DND-41 (cell line): ENCODE results near the gene TET2.

ENCODE experiments used
- ATAC-seq: fragments of 200-7000 bp; cut with Tn5 transposase; 3 replicates; pipeline ENCODE4 v1.9.1; 2021; ENCODE audit warnings: low read depth; ENCODE audit not compliant: insufficient read depth
- DNase-seq: peaks from one replicate; pipeline ENCODE4 v3.0.0-alpha.2; 2020
- H2AFZ ChIP-seq: 2 replicates; pipeline ENCODE4 v1.6.0; 2012; ENCODE audit warnings: low read depth, low read length
- H3K27ac ChIP-seq: 2 replicates; pipeline ENCODE4 v1.5.1; 2012; ENCODE audit warnings: low read length, inconsistent platforms
- H3K27me3 ChIP-seq: fragments of 200-600 bp; sonication (generic); 2 replicates; pipeline ENCODE4 v1.6.0; 2012; ENCODE audit warnings: low read length, mild to moderate bottlenecking, inconsistent platforms; ENCODE audit not compliant: insufficient read depth, poor library complexity
- H3K36me3 ChIP-seq: 2 replicates; pipeline ENCODE4 v1.5.1; 2012; ENCODE audit warnings: low read length, inconsistent platforms; ENCODE audit not compliant: insufficient read depth
- H3K4me1 ChIP-seq: 2 replicates; pipeline ENCODE4 v1.5.1; 2012; ENCODE audit warnings: mild to moderate bottlenecking, low read length; ENCODE audit not compliant: insufficient read depth
- H3K4me2 ChIP-seq: 2 replicates; pipeline ENCODE4 v1.6.0; 2012; ENCODE audit warnings: mild to moderate bottlenecking, moderate library complexity, low read length, inconsistent platforms; ENCODE audit not compliant: insufficient read depth
- H3K4me3 ChIP-seq, 2 experiments: fragments of 200-600 bp in 1 of 2; shearing (Covaris generic) in 1 of 2; 2 replicates each; pipeline ENCODE4 v1.5.1; 2012 to 2016; ENCODE audit warnings: inconsistent platforms in 2 of 2, low read length in 2 of 2, mild to moderate bottlenecking in 2 of 2, low read depth in 1 of 2, moderate library complexity in 1 of 2
- H3K79me2 ChIP-seq: 2 replicates; pipeline ENCODE4 v1.6.0; 2012; ENCODE audit warnings: low read length, inconsistent platforms; ENCODE audit not compliant: insufficient read depth
- H3K9ac ChIP-seq: 2 replicates; pipeline ENCODE4 v1.6.0; 2012; ENCODE audit warnings: low read depth, mild to moderate bottlenecking, inconsistent platforms, low read length, moderate library complexity
- H3K9me3 ChIP-seq: 2 replicates; pipeline ENCODE4 v1.5.1; 2012; ENCODE audit warnings: low read length, moderate library complexity, mild to moderate bottlenecking, inconsistent platforms; ENCODE audit not compliant: insufficient read depth, severe bottlenecking
- H4K20me1 ChIP-seq: 2 replicates; pipeline ENCODE4 v1.6.0; 2012; ENCODE audit warnings: low read length; ENCODE audit not compliant: insufficient read depth
- EZH2 ChIP-seq: IDR thresholded peaks from 3 replicates; pipeline ENCODE4 v1.6.1; 2012; ENCODE audit warnings: borderline replicate concordance, low read depth, mild to moderate bottlenecking, moderate library complexity, low read length, inconsistent platforms; ENCODE audit not compliant: severe bottlenecking
- TF ChIP-seq, protein P1 (sequence below): IDR thresholded peaks from 2 replicates; pipeline ENCODE4 v1.5.1; 2012; ENCODE audit warnings: borderline replicate concordance, low read length, moderate library complexity, mild to moderate bottlenecking; ENCODE audit not compliant: poor library complexity, severe bottlenecking; ENCODE audit errors: extremely low read depth

The TET2 gene

DNA sequence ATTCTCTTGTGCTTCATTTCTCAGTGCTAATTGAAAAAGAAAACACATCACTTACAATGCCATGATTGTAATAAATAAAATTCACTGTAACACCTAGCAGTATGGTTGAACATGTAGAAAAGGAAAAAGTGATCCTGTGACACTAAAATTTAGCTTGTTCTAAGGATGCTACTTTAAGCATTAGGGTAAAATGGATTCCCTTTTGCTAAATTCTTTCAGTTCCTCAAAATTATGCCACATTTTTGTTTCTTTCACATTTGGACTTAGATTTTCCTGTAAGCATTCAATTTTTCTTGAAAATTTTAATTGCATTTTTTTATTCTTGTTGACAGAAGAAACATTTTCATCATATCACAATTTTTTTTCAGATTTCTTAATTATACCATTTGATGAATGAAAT is 19.4 kb downstream of the TET2 start:
- no peak overlapping the region for H3K4me2 ChIP-seq
- H3K9me3 ChIP-seq = no peaks in the 10 kb centered on the region
- TF ChIP-seq, protein P1, sequence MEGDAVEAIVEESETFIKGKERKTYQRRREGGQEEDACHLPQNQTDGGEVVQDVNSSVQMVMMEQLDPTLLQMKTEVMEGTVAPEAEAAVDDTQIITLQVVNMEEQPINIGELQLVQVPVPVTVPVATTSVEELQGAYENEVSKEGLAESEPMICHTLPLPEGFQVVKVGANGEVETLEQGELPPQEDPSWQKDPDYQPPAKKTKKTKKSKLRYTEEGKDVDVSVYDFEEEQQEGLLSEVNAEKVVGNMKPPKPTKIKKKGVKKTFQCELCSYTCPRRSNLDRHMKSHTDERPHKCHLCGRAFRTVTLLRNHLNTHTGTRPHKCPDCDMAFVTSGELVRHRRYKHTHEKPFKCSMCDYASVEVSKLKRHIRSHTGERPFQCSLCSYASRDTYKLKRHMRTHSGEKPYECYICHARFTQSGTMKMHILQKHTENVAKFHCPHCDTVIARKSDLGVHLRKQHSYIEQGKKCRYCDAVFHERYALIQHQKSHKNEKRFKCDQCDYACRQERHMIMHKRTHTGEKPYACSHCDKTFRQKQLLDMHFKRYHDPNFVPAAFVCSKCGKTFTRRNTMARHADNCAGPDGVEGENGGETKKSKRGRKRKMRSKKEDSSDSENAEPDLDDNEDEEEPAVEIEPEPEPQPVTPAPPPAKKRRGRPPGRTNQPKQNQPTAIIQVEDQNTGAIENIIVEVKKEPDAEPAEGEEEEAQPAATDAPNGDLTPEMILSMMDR = no peak
- no peak for TF ChIP-seq EZH2
- no peak overlapping the region for H2AFZ ChIP-seq
- H3K27ac ChIP-seq = no peak overlapping the region
- no peaks in the 10 kb centered on the region for H3K79me2 ChIP-seq
- DNase-seq (no peak), ATAC-seq (no peak)
- no peak overlapping the region for H3K4me3 ChIP-seq
- no peaks in the 10 kb centered on the region for H3K4me1 ChIP-seq
- H4K20me1 ChIP-seq = no peaks in the 10 kb centered on the region
- no peaks in the 10 kb centered on the region for H3K36me3 ChIP-seq
- H3K27me3 ChIP-seq = no peaks in the 10 kb centered on the region
- H3K9ac ChIP-seq = no peak overlapping the region

DNA sequence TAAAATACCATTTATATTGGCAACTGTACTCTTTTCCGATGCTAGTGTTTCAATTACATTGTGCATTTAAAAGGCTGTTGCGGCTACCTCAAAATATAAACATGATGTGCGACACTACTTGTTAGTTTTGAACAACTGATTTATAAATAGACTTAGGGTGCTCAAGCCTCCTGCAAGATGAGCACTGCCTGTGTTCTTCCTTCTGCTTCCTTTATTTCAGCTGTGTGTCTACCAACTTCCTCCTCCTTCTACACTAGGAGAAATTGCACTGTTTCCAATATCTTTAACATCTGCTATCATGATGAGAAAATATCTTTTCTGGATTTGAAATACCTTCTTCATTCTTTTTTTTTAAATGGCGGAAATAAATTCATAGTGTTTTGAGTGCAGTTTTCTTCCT is 24.0 kb downstream of the TET2 start:
- Histone ChIP-seq H3K9me3 (no peaks in the 10 kb centered on the region), H3K4me1 (no peaks in the 10 kb centered on the region), H2AFZ (no peak overlapping the region), H3K9ac (no peak overlapping the region), H3K27me3 (no peaks in the 10 kb centered on the region), H3K27ac (no peak overlapping the region), H3K79me2 (no peaks in the 10 kb centered on the region), H4K20me1 (no peaks in the 10 kb centered on the region), H3K4me3 (no peak overlapping the region), H3K4me2 (no peak overlapping the region), H3K36me3 (no peaks in the 10 kb centered on the region)
- ATAC-seq (no peak), DNase-seq (no peak)
- no peak for TF ChIP-seq EZH2
- TF ChIP-seq, protein P1 = no peak

GRCh38 chr4:105171912-105172311 is 25.2 kb downstream of the TET2 start:
- Histone ChIP-seq H3K27ac (no peak overlapping the region), H3K9ac (no peak overlapping the region), H4K20me1 (no peaks in the 10 kb centered on the region), H3K4me3 (no peak overlapping the region), H2AFZ (no peak overlapping the region), H3K4me2 (no peak overlapping the region), H3K4me1 (no peaks in the 10 kb centered on the region), H3K79me2 (no peaks in the 10 kb centered on the region), H3K36me3 (no peaks in the 10 kb centered on the region), H3K9me3 (no peaks in the 10 kb centered on the region), H3K27me3 (no peaks in the 10 kb centered on the region)
- ATAC-seq (no peak), DNase-seq (no peak)
- TF ChIP-seq, protein P1 = no peak
- no peak for TF ChIP-seq EZH2

DNA sequence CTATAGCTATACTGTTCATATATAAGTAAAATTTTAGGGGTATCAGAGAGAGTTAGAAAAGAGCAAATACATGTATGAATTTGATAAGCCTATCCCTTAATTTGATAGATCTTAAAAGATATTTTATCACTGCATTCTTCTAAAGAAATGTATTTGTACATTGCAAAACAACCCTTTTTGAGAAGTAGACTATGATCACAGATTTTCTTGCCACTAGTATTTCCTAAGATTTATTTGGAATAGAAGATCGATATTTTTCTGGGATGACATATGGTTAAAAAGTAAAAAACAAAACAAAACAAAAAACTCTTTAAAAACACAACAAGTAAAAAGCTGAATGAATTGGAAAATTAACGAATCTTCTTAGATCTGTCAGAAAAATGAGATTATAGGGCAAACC is 27.4 kb downstream of the TET2 start:
- Histone ChIP-seq H2AFZ (no peak overlapping the region), H3K79me2 (no peaks in the 10 kb centered on the region), H3K4me3 (no peak overlapping the region), H3K27me3 (no peaks in the 10 kb centered on the region), H3K4me1 (no peaks in the 10 kb centered on the region), H3K4me2 (no peak overlapping the region), H3K9ac (no peak overlapping the region), H3K9me3 (no peaks in the 10 kb centered on the region), H3K36me3 (no peaks in the 10 kb centered on the region), H3K27ac (no peak overlapping the region), H4K20me1 (no peaks in the 10 kb centered on the region)
- TF ChIP-seq, protein P1 = no peak
- no peak for TF ChIP-seq EZH2
- DNase-seq (no peak), ATAC-seq (no peak)
